Fibroblast of lung (primary cell): ENCODE measurements around the gene IL5RA. TPM values are rescaled to one million over a fixed set of nuclear protein-coding genes. Genes with fewer than 3 reads are reported as not detected.

Experiments used
- DNase-seq, 2 donors: peaks; one replicate each; pipeline versions ENCODE4 v3.0.0 to v3.0.0-alpha.2; 2010; ENCODE audit warnings: low read depth in 2 of 2
- H2AFZ ChIP-seq: 2 replicates; pipeline ENCODE4 v1.5.1; 2012; ENCODE audit warnings: low read length, control low read depth, inconsistent platforms
- H3K27ac ChIP-seq: 2 replicates; pipeline ENCODE4 v1.5.1; 2011; ENCODE audit warnings: low read length, control low read depth; ENCODE audit not compliant: insufficient read depth
- H3K27me3 ChIP-seq: 2 replicates; pipeline ENCODE4 v1.5.1; 2011; ENCODE audit warnings: mild to moderate bottlenecking, low read length; ENCODE audit not compliant: control insufficient read depth, insufficient read depth
- H3K36me3 ChIP-seq: 2 replicates; pipeline ENCODE4 v1.5.1; 2011; ENCODE audit warnings: low read length; ENCODE audit not compliant: control insufficient read depth, insufficient read depth
- H3K4me1 ChIP-seq: 2 replicates; pipeline ENCODE4 v1.5.1; 2011; ENCODE audit warnings: low read length; ENCODE audit not compliant: control insufficient read depth, insufficient read depth; ENCODE audit errors: extremely low read depth
- H3K4me2 ChIP-seq: 2 replicates; pipeline ENCODE4 v1.5.1; 2011; ENCODE audit warnings: low read length, control low read depth; ENCODE audit not compliant: insufficient read depth; ENCODE audit errors: extremely low read depth
- H3K4me3 ChIP-seq, 4 experiments: fragments of 200-600 bp in 1 of 4; sonication (generic) in 1 of 4; replicated peaks in 1 of 4; 2 replicates each; pipeline ENCODE4 v1.5.1; 2011 to 2016; ENCODE audit warnings: low read length in 4 of 4, low read depth in 3 of 4, mild to moderate bottlenecking in 3 of 4, control low read depth in 2 of 4, inconsistent platforms in 1 of 4, mixed read lengths in 1 of 4; ENCODE audit not compliant: insufficient read depth in 1 of 4; ENCODE audit errors: control extremely low read depth in 1 of 4
- H3K79me2 ChIP-seq: 2 replicates; pipeline ENCODE4 v1.5.1; 2012; ENCODE audit warnings: mild to moderate bottlenecking, low read length, inconsistent platforms; ENCODE audit not compliant: control insufficient read depth, insufficient read depth
- H3K9ac ChIP-seq: 2 replicates; pipeline ENCODE4 v1.5.1; 2011; ENCODE audit warnings: mild to moderate bottlenecking, low read length, control low read depth; ENCODE audit not compliant: insufficient read depth
- H3K9me3 ChIP-seq: 2 replicates; pipeline ENCODE4 v1.5.1; 2012; ENCODE audit warnings: low read depth, low read length; ENCODE audit not compliant: control insufficient read depth, insufficient read depth
- H4K20me1 ChIP-seq: 2 replicates; pipeline ENCODE4 v1.5.1; 2011; ENCODE audit warnings: low read length; ENCODE audit not compliant: control insufficient read depth, insufficient read depth; ENCODE audit errors: extremely low read depth
- EZH2 ChIP-seq: IDR thresholded peaks from 2 replicates; pipeline ENCODE4 v1.5.1; 2012; ENCODE audit warnings: low read length, control low read depth, mild to moderate bottlenecking; ENCODE audit errors: missing control alignments
- polyA plus RNA-seq, 2 donors: library from polyadenylated mRNA; depleted of rRNA in 1 of 2; stranded (reverse) in 1 of 2; unstranded in 1 of 2; fragments of >200 nt; gene quantifications; 2 replicates each; pipeline ENCODE4 v1.2.1, GENCODE V29; 2011 to 2012; ENCODE audit warnings: missing spikeins in 1 of 2
- total RNA-seq: library from RNA; depleted of rRNA; stranded (reverse); fragments of >200 nt; gene quantifications from 2 replicates; pipeline ENCODE4 v1.2.1, GENCODE V29; 2014
- TF ChIP-seq, protein P1 (sequence below), 2 donors: IDR thresholded peaks in 1 of 2; conservative IDR thresholded peaks in 1 of 2; 1 replicate in 1 of 2; 2 replicates in 1 of 2; pipeline ENCODE4 v1.5.1; 2011 to 2012; ENCODE audit warnings: low read length in 2 of 2, control low read depth in 1 of 2, inconsistent platforms in 1 of 2, low read depth in 1 of 2, mild to moderate bottlenecking in 1 of 2

The IL5RA gene
- total and polyA plus RNA-seq, 2 donors (not counting 1 experiment from before 2014, with no cell fraction given): not detected

DNA sequence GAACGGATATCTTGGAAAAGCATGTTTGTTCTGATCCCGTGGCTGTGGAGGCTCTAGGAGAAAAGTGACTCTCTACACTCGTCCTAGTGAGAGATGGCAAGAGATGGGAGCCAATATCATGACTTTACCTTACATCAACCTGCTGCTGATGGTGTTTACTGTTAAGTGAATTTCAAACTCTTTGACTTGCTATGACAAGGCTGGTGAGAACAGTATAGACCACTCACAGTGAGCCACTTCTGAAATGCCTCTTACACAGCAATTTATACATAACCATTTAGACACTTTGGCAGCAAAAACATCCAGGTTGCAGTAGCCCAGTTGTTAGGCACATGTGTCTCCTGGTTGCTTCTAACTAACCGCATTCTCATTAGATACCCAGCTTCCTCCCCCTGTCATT lies 43.3 kb downstream of the IL5RA start:
- H3K9ac ChIP-seq: no peak overlapping the region
- H2AFZ ChIP-seq: no peak overlapping the region
- no peaks in the 10 kb centered on the region for H3K79me2 ChIP-seq
- H3K9me3 ChIP-seq: no peaks in the 10 kb centered on the region
- no peaks in the 10 kb centered on the region for H3K4me1 ChIP-seq
- no peak for TF ChIP-seq EZH2
- TF ChIP-seq, protein P1, sequence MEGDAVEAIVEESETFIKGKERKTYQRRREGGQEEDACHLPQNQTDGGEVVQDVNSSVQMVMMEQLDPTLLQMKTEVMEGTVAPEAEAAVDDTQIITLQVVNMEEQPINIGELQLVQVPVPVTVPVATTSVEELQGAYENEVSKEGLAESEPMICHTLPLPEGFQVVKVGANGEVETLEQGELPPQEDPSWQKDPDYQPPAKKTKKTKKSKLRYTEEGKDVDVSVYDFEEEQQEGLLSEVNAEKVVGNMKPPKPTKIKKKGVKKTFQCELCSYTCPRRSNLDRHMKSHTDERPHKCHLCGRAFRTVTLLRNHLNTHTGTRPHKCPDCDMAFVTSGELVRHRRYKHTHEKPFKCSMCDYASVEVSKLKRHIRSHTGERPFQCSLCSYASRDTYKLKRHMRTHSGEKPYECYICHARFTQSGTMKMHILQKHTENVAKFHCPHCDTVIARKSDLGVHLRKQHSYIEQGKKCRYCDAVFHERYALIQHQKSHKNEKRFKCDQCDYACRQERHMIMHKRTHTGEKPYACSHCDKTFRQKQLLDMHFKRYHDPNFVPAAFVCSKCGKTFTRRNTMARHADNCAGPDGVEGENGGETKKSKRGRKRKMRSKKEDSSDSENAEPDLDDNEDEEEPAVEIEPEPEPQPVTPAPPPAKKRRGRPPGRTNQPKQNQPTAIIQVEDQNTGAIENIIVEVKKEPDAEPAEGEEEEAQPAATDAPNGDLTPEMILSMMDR (conservative IDR thresholded peaks at IDR 0.05 in 1 of 2, IDR thresholded peaks at IDR 0.05 in 1 of 2; ENCODE audit: low read depth in 1 of 2, low read length in 2 of 2): no peak
- H3K36me3 ChIP-seq: no peaks in the 10 kb centered on the region
- H3K4me2 ChIP-seq: no peak overlapping the region
- H3K27ac ChIP-seq: no peak overlapping the region
- H4K20me1 ChIP-seq: no peaks in the 10 kb centered on the region
- DNase-seq: no peak
- no peak overlapping the region for H3K4me3 ChIP-seq
- no peaks in the 10 kb centered on the region for H3K27me3 ChIP-seq

DNA sequence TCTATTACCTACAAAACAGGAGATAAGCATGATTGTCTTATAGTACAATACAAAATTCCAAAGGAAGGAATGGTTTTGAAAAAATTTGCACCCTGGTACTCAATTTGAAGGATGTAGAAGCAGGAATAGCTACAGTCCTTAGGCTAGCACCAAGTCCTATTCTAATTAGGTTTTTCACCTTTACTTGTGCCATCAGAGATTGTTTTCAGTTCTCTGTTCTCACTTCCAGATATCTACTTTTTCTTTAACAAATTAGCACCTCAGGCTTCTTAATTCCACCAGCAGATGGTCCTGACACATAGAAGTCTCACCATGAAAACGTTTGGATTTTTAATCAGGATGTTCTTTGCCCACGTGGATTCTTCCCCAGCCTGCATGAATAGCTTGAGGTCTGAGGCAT lies 43.8 kb downstream of the IL5RA start:
- Histone ChIP-seq H3K4me2 (no peak overlapping the region), H3K4me1 (no peaks in the 10 kb centered on the region), H3K36me3 (no peaks in the 10 kb centered on the region), H3K79me2 (no peaks in the 10 kb centered on the region), H3K4me3 (no peak overlapping the region), H3K9me3 (no peaks in the 10 kb centered on the region), H4K20me1 (no peaks in the 10 kb centered on the region), H2AFZ (no peak overlapping the region), H3K27me3 (no peaks in the 10 kb centered on the region), H3K9ac (no peak overlapping the region), H3K27ac (no peak overlapping the region)
- no peak for DNase-seq
- TF ChIP-seq EZH2: no peak
- TF ChIP-seq, protein P1 (conservative IDR thresholded peaks at IDR 0.05 in 1 of 2, IDR thresholded peaks at IDR 0.05 in 1 of 2; ENCODE audit: low read depth in 1 of 2, low read length in 2 of 2): no peak

DNA sequence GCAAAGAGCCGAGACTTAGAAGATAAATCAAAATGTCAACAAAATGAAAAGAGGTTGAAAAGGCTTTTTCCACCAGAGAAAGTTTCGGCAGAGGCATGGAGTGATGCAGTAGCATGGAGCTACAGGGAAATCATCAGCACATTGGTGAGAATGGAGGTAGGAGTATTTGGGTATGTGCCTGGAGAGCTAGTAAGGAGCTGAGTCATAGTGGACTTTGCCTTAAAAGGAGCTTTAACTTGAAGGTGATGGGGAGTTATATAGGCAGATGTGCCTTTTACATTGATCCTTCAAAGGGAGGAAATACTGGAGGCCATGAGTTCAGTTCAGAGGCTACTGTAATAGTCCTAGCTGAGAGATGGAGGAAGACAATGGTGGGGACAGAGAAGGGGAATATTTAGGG lies 44.3 kb downstream of the IL5RA start:
- Histone ChIP-seq H3K4me2 (no peak overlapping the region), H3K9me3 (no peaks in the 10 kb centered on the region), H2AFZ (no peak overlapping the region), H3K79me2 (no peaks in the 10 kb centered on the region), H3K36me3 (no peaks in the 10 kb centered on the region), H3K9ac (no peak overlapping the region), H3K4me3 (no peak overlapping the region), H3K27me3 (no peaks in the 10 kb centered on the region), H3K4me1 (no peaks in the 10 kb centered on the region), H4K20me1 (no peaks in the 10 kb centered on the region), H3K27ac (no peak overlapping the region)
- DNase-seq: peak in 1 of 2 donors; percentile 69
- TF ChIP-seq EZH2: no peak
- TF ChIP-seq, protein P1 (conservative IDR thresholded peaks at IDR 0.05 in 1 of 2, IDR thresholded peaks at IDR 0.05 in 1 of 2; ENCODE audit: low read depth in 1 of 2, low read length in 2 of 2): no peak
